CMK (cell line): ENCODE measurements around the gene HMGXB4.
A peak's percentile ranks its signal among the peaks of the same experiment; 100 is the strongest.

ENCODE experiments used
- DNase-seq: peaks from one replicate; pipeline ENCODE4 v3.0.0-alpha.2; 2010; ENCODE audit warnings: low read depth

Gene HMGXB4

DNA sequence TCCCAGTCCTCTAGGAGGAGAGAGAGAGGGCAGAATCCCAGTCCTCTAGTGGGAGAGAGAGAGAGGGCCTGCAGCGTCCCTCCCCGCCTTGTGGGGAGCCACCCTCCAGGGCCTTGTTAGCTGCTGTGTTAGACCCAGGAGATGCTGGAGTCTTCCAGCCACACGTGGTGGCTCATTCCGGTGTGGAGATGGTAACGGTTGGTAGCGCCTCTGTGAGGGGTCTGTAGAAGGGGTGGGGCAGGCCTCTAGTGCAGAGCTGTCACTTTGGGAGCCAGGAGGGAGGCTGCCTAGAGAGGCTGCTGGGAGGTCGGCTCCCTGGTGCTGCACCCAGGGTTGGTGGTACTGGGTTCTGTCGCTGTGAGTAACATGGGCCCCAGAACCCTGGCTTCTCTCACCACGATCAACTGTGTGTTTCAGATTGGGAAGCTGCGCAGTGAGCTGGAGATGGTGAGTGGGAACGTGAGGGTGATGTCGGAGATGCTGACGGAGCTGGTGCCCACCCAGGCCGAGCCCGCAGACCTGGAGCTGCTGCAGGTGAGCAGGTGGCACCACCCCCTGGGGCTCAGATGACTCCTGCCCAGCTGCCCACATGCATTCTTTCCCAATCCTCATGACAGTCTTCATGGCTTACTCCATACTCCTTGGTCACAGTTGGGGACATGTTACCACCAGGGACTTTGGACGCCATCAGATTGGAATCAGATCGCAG is 69.7 kb downstream of the HMGXB4 start:
- DNase-seq, result no peak

DNA sequence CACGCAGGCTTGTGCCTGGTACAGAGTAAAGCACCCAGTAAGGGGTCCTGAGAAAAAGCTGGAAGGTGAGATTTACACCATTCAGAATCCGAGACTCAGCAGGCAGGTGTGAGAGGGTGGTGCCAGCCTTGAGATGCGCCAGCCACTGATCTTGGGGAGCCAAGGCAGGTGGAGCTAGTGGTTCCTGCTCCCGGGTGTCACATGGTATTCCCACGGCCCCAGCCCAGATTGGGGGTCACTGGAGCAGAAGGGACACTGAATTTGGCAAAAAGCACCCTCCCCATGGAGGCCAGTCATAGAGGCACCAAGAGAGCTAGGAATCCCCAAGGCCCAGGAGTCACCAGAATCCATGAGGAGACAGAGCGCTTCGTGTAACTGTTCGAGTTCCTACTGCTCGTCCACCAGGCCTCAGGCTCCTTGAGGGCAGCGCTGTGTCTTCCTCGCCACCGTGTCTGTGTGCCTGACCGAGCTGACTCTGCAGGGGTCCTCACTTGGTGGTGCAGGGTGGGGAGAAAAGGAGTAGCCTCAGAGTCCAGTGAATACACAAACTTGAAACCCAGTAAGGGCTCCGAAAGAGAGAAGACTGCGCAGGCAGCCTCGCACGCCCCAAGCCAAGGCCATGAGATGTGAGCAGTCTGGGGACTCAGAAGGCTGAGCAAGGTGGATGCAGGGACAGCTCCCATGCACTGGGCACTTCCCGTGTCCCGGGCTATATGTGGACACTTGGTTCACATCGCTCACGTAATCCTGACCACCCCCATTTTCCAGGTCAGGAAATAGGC is 70.6 kb downstream of the HMGXB4 start:
- no peak for DNase-seq

DNA sequence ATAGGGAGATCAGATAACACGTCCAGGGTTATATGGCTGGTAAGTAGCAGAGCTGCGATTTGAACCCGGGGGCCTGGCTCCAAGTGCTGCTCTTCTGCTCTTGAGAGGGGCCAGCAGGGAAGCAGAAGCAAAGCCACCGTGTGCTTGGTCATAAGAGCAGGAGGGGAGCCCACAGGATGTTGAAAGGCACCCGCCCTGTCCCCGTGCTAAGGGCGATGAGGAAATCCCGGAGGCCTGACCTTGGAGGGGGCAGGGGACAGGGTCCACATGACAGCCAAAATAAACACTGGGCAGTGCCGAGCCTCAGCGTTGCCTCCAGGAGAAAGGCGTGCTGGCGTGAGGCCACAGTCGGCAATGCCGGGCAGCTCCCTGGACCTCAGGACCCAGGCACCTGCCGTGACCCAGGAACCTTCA is 71.2 kb downstream of the HMGXB4 start:
- DNase-seq, result no peak

DNA sequence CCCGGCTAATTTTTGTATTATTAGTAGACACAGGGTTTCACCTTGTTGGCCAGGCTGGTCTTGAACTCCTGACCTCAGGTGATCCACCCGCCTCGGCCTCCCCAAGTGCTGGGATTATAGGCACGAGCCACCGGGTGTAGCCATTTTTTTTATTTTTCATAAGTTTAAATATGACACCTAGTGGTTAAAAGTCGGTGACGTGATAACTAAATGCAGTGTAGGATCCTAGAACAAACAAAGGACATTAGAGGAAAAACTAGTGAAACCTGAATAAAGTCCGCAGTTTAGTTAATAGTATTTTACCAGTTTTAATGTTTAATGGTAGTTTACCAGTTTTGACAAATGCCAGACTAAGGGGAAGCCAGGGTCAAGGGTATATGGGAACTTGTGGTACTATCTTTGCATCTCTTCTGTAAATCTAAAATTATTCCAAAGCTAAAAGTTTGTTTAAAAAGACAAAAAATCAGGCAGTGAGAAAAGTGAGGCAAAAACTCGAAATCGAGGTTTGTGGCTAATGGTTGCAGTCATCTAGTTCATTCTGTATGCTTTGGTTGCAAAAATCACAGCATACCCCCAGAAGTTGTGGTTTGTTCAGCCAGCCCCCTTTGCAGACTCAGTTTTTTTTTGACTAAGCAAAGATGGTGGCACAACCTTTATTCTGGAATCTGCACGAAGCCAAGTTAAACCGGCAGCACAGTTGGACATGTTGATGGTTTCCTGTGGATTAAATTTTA is 72.0 kb downstream of the HMGXB4 start:
- no peak for DNase-seq

DNA sequence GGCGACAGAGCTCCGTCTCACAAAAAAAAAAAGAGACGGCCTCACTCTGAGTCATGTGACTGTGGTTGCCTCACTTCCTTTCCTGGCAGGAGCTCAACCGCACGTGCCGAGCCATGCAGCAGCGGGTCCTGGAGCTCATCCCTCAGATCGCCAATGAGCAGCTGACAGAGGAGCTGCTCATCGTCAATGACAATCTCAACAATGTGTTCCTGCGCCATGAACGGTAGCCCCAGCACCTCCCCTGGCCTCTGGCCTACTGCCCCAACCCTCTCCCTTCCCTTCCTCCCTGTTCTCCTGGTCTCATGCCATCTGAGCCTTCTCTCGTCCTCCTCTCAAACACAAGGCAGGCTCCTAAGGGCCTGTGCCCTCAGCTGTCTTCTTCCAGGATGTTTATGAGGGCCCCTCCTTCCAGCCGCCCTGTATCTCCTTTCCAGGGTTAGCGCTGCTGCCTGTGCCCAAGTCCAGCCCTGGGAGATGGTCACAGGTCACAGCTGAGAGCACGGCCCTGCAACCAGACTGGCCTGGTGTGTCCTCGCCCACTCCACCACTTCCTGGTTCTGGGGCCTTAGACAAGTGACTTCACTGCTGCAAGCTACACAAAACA is 73.1 kb downstream of the HMGXB4 start:
- DNase-seq, result peak; percentile 74

DNA sequence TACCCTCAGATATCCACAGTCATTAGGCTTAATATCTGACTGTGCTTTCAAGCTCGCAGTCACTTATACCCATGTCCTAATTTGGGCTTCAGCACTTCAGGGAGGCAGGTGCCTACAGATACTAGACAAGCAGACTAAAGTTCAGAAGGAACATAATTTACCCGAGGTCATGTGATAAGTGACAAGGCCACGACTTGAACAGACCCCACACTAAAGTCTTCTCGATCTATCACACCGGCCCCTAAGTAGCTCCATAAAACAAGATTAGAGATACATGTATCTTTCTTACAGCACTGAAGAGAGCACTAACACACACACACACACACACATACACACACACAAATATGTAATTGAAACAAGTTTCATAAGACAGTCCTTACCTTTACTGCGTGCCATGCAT is 75.0 kb downstream of the HMGXB4 start:
- no peak for DNase-seq

DNA sequence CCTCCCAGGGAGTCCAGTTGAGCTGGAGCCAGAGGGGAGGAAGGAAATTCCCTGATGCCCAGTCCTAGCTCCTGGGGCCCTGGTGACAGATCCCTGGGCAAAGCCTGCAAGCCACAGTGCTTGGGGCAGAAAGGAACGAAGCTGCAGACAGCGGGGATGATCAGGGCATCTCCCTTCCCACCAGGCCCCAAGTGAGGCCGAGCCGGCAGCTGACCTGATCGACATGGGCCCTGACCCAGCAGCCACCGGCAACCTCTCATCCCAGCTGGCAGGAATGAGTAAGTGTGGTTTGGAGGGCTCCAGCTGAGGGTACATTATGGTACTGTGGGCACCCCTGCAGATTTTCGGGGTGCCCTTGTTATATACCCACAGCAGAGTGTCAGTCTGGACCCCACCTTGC is 75.9 kb downstream of the HMGXB4 start:
- no peak for DNase-seq

DNA sequence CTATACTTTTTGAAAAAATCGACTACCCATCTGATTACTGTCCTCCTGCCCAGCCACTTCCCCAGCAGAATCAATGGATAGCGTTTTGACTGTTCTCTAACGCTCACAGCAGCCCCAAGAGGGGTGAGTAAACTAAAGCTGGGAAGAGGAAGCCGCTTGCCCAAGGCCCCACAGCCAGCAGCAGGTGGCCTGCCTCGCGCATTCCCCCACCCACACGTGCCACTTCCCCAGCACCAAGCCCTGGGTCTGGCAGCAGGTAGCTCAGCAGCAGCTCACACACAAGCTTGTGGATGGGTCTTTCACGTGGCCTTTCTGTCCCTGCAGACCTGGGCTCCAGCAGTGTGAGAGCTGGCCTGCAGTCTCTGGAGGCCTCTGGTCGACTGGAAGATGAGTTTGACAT is 76.7 kb downstream of the HMGXB4 start:
- no peak for DNase-seq

DNA sequence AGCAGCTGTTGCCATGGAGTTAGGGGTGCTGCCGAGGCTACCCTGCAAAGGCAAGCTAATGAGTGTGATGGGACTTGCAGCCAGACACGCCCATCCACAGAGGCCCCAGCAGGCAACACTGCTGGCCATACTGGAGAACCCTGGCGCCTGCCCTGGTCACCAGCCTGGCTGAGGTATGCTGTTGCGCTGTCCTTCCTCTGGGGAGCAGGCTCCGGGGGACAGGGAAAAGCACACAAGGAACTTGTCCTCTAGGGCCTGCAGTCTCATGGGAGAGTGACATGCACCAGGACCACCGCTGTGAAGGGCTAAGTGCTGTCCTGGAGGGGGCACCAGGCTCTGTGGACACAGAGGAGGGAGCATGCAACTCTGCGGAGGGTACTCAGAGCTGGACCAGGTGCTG is 78.2 kb downstream of the HMGXB4 start:
- DNase-seq, result no peak

DNA sequence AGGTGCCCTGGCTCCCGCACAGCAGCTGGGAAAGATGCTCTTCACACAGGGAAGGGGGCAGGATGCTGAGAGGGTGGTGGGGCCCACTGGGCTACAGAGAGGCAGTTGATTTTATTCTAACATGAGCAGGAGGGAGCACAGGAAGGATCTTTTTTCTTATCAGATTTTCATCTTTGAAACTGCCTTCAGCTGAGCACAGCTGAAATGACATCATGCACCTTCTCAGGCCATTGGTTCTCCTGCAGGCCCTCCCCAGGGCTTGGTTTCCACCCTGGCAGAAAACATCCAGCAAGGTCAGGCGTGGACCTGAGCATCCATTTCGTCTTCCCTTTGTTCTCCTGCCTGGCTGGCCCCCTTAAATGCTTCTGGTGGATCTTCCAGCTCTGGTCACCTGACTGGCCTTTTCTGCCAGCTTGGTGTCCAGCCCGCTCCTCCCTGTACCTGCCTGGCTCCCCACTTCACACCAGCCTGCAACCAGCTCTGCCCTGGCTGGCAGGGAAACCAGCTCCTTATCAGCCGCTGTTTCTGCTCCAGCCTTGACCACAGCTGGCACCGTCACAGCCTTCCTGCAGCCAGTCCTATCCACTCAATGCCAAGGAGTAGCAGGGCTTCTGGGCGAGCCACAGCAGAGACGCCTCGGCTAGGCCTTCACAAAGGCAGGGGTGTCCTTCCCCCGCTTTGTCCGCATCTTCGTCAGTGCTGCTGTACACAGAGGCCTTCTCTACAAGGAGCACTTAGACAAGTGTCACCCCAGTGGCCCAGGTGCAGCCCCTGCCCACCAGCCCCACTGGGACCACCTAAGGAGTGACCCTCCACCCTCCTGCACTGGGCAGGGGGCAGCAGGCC is 78.9 kb downstream of the HMGXB4 start:
- DNase-seq, result no peak

DNA sequence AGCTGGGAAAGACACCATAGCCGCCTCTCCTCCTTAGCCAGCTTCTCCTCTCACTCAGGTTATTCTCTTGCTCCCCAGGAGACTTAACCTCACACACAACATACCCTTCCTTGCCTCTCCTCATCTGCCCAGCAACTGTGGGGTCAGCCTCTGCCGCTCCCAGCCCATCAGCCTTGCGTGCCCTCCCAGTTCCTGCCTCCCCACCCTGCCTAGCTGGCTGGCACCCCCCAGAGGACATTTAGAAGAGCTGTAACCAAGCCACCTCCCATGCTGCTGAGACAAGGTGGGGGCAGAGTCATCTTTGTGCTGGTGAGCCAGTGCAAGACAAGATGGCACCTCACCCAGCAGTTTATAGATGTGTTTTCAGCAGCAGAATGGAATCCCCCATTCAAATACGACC is 80.6 kb downstream of the HMGXB4 start:
- DNase-seq, result no peak

DNA sequence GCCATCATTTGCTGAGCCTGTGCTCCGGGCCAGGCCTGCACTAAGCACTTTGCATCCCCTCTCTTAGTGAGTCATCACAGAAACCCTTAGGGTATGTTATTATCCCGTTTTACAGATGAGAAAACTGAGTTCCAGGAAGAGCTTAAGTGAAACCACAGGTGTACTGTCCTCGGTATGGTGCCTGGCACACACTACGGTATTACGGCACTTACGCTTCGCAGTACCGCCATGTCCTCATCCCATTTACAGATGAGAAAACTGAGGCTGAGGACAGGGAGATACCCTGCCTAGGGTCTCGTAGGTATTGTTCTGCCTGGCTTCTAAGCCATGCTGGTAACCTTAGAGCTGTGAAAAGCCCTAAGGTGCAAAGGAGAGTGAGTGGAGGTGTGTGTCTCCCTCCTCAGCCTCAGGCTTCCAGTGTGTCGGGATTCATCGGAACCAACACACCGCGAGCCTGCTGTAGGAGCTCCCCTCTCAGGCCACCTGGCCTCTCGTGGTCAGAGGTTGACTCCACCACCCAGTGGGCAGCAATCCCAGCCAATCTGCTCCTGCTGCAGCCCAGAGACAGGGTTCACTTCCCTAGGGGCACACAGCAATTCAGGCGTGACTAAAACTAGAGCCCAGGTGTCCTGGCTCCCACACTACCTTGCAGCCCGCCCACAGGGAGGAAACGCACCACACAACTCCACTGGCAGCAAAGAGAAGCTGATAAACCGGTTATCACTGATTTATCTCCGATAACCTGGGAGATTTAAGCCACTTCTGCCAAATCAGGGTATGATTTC is 84.0 kb downstream of the HMGXB4 start:
- no peak for DNase-seq

DNA sequence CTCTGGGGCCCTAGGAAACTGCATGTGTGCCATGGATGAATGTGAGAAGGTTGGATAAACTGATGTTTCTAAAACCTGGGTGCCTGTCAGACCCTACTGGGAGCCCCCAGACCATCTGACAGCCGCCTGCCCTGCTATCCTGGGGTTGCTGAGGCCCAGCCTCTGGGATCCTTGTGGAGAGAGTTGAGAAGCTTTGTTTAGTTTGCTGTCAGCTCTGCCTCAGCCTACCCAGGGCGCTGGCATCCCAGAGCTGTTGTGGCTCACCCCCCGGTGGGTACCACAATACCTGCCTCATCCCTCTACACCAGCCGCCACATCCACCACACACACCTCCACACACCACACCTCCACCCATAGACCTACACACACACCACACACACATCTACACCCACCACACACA is 85.1 kb downstream of the HMGXB4 start:
- no peak for DNase-seq

DNA sequence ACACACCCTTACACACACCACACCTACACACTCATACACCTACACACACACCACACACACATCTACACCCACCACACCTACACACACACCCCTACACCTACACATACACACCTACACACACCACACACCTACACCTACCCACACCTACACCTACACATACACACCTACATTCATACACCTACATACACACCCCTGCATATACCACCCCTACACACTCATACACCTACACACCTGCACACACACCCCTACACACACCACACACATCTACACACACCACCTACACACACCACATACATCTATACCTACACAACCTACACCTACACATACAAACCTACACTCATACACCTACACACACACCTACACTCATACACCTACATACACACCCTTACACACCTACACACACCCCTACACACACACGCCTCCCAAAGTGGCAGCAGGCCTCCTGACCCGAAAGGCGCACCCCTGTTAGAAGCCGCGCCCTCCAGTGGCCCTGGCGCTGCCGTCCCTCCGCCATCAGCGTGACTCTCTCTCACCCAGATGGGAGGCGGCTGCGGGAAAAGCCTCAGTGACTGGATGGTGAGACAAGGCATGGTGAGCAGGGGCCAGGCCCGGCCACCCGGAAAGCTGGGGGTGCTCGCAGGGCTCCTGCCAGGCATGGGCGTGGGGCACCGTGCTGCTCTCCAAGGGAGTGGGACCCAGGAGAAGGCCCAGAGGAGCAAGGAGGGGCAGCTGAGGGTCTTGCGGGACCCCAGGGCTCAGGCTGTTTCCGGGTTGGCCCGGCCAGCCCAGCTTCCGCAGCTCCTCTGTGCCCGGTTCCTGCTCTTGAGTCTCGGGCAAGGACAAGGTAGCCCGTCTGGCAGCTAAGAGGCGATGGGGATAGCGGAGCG is 86.6 kb downstream of the HMGXB4 start:
- DNase-seq, result no peak

DNA sequence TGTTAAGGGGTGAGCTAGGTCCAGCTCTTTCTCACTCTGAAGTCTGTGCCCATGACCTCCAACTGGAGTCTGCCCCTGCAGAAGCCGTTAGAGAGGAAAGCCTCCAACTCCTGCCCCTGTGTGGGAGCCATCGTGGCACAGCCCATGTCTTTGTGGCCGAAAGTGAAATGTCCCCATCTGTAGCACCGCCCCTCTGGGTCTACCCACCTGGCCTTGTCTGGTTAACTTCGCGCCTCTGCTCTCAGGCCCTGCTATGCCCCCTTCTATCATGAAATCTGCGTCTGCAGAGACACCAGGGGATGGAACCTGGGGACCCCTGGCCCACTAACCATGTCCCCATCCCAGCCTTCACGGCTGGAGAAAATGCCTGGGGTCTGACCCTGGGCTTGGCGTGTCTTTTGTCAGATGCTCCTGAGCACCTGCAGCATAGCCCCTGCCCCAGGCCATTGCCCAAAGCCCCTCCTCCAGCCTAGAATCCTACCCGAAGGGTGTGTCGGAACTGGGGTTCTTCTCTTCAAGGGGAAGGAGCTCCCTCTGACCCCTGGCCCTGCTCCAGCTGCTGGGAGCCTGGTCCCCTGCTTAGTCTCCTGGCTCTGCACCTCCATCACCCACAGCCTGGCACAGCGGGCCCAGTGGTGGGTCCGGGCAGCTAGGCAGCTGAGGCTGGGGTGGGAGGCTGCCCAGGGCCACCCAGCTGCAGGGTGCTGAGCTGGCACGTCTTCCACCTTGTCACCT is 87.8 kb downstream of the HMGXB4 start:
- DNase-seq, result no peak
